Vagina (tissue), 2 donors: ENCODE measurements around the gene NTSR1. TPM values are rescaled to one million over a fixed set of nuclear protein-coding genes. Genes with fewer than 3 reads are reported as not detected.
A peak's percentile ranks its signal among the peaks of the same experiment; 100 is the strongest.

Experiments
- DNase-seq, 2 donors: peaks; one replicate each; pipeline ENCODE4 v3.0.0-alpha.2; 2017; ENCODE audit errors: extremely low spot score in 2 of 2
- H3K27ac ChIP-seq: fragments of 200-600 bp; sonication (generic); one replicate; pipeline ENCODE4 v1.5.1; 2019
- H3K27me3 ChIP-seq: fragments of 200-600 bp; sonication (generic); one replicate; pipeline ENCODE4 v1.5.1; 2019
- H3K36me3 ChIP-seq, 2 donors: fragments of 200-600 bp; sonication (generic); one replicate each; pipeline ENCODE4 v1.5.1; 2017 to 2019
- H3K4me1 ChIP-seq: fragments of 200-600 bp; sonication (generic); one replicate; pipeline ENCODE4 v1.5.1; 2019
- H3K4me3 ChIP-seq, 2 donors: fragments of 200-600 bp; sonication (generic); 1 replicate in 1 of 2; 2 replicates in 1 of 2; pipeline ENCODE4 v1.5.1; 2016 to 2019
- H3K9me3 ChIP-seq: fragments of 200-600 bp; sonication (generic); one replicate; pipeline ENCODE4 v1.5.1; 2019
- CTCF ChIP-seq, 3 experiments: fragments of 450-650 bp in 2 of 3; fragments of 200-600 bp in 1 of 3; sonication (generic) in 1 of 3; IDR thresholded peaks; one replicate each; pipeline ENCODE4 v1.5.1; 2017 to 2019; ENCODE audit warnings: antibody characterized with exemption in 3 of 3, mild to moderate bottlenecking in 2 of 3, moderate library complexity in 2 of 3
- POLR2A ChIP-seq, 2 donors: fragments of 450-650 bp; IDR thresholded peaks; one replicate each; pipeline ENCODE4 v1.6.1; 2017; ENCODE audit warnings: antibody characterized with exemption in 2 of 2, mild to moderate bottlenecking in 2 of 2, moderate library complexity in 2 of 2
- POLR2AphosphoS5 ChIP-seq, 2 donors: sonication (generic); formaldehyde crosslinking; IDR thresholded peaks; one replicate each; pipeline ENCODE4 v1.9.0; 2017; ENCODE audit warnings: antibody characterized with exemption in 2 of 2, mild to moderate bottlenecking in 2 of 2, low read depth in 1 of 2; ENCODE audit not compliant: insufficient read depth in 1 of 2
- intact Hi-C: fragments of 100-400 bp; cut with DNase I; formaldehyde crosslinking; loops from one replicate; pipeline ENCODE4 v1.15.1; 2023
- total RNA-seq: library from RNA; depleted of rRNA; stranded (reverse); fragments of >200 nt; gene quantifications from one replicate; pipeline ENCODE4 v1.2.3, GENCODE V29; 2016

NTSR1 gene
- total RNA-seq, 1 donor from 2014 or later, result 0.49 TPM

- Histone ChIP-seq H3K27me3 (no peaks in the 10 kb centered on the region), H3K36me3 (no peaks in the 10 kb centered on the region), H3K9me3 (no peaks in the 10 kb centered on the region), H3K27ac (no peak overlapping the region), H3K4me1 (no peaks in the 10 kb centered on the region), H3K4me3 (no peak overlapping the region)
- TF ChIP-seq POLR2AphosphoS5 (IDR thresholded peaks at IDR 0.05; ENCODE audit: insufficient read depth in 1 of 2, low read depth in 1 of 2) (no peak), POLR2A (IDR thresholded peaks at IDR 0.05) (no peak), CTCF (IDR thresholded peaks at IDR 0.05) (no peak)
- intact Hi-C loops, result no loop called here
- no peak for DNase-seq
Measured at GRCh38 chr20:62737271-62737811, 28.7 kb downstream of the NTSR1 start.

- TF ChIP-seq POLR2AphosphoS5 (IDR thresholded peaks at IDR 0.05; ENCODE audit: insufficient read depth in 1 of 2, low read depth in 1 of 2) (no peak), CTCF (IDR thresholded peaks at IDR 0.05) (no peak), POLR2A (IDR thresholded peaks at IDR 0.05) (no peak)
- intact Hi-C loops, result no loop called here
- no peaks in the 10 kb centered on the region for H3K27me3 ChIP-seq
- H3K9me3 ChIP-seq, result no peaks in the 10 kb centered on the region
- no peak overlapping the region for H3K4me3 ChIP-seq
- no peak for DNase-seq
- H3K4me1 ChIP-seq, result no peaks in the 10 kb centered on the region
- no peak overlapping the region for H3K27ac ChIP-seq
- no peaks in the 10 kb centered on the region for H3K36me3 ChIP-seq
Measured at GRCh38 chr20:62738025-62738881, 29.6 kb downstream of the NTSR1 start.

- no peak overlapping the region for H3K27ac ChIP-seq
- no peak for DNase-seq
- intact Hi-C loops, result no loop called here
- TF ChIP-seq POLR2AphosphoS5 (IDR thresholded peaks at IDR 0.05; ENCODE audit: insufficient read depth in 1 of 2, low read depth in 1 of 2) (no peak), POLR2A (IDR thresholded peaks at IDR 0.05) (no peak), CTCF (IDR thresholded peaks at IDR 0.05) (no peak)
- no peaks in the 10 kb centered on the region for H3K9me3 ChIP-seq
- H3K4me3 ChIP-seq, result no peak overlapping the region
- no peaks in the 10 kb centered on the region for H3K27me3 ChIP-seq
- H3K4me1 ChIP-seq, result no peaks in the 10 kb centered on the region
- no peaks in the 10 kb centered on the region for H3K36me3 ChIP-seq
Measured at GRCh38 chr20:62739067-62739466, 30.4 kb downstream of the NTSR1 start.

DNA sequence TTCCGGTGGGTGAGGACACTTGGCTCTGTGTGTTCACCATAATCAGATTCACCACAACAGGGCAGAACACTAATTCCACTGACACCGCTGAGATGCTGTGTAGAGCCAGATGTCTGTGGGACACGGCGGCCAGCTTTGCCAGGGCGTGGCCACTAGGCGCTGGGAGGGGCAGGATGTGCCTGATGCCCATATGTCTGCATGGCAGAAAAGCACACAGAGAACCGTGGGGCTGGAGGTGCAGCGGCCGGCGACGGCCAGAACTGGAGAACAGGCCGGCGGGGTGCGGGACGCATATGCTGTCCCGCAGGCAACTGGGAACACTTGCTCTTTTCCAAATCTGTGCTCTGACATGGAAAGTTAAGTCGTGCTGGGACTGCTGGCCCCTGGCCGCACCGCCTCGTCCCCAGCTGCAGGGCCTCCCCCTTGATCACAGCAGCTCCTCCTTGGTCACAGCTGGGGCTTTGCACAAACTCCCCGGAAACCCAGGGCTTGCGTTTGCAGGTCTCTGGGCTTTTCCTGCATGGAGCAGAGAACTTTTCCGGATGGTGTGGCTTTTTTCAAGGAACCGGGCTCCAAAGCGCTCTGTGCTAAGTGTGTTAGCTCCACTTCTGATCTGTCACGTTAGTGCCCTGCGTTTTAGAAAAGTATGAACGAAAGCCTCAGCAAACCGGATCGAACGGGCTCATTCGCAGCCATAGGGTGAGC, 31.1 kb downstream of the NTSR1 start:
- Histone ChIP-seq H3K27ac (no peak overlapping the region), H3K27me3 (no peaks in the 10 kb centered on the region), H3K4me1 (no peaks in the 10 kb centered on the region), H3K36me3 (no peaks in the 10 kb centered on the region), H3K9me3 (no peaks in the 10 kb centered on the region), H3K4me3 (peak overlapping the region in 1 of 2 donors; percentile 13)
- no peak for DNase-seq
- intact Hi-C loops, result no loop called here
- TF ChIP-seq POLR2AphosphoS5 (IDR thresholded peaks at IDR 0.05; ENCODE audit: insufficient read depth in 1 of 2, low read depth in 1 of 2), result no peak
- no peak for TF ChIP-seq POLR2A (IDR thresholded peaks at IDR 0.05)
- TF ChIP-seq CTCF (IDR thresholded peaks at IDR 0.05), result no peak
